Tibial nerve (tissue), 4 donors: ENCODE data around the gene KCNMA1. TPM values are rescaled to one million over a fixed set of nuclear protein-coding genes. Genes with fewer than 3 reads are reported as not detected.

Experiments used
- DNase-seq, 2 donors: peaks; one replicate each; pipeline ENCODE4 v3.0.0-alpha.2; 2019; ENCODE audit warnings: low spot score in 2 of 2
- H3K27ac ChIP-seq, 4 donors: fragments of 200-600 bp; sonication (generic) in 3 of 4; one replicate each; pipeline ENCODE4 v1.5.1; 2017 to 2019; ENCODE audit warnings: mild to moderate bottlenecking in 1 of 4
- H3K27me3 ChIP-seq, 2 donors: fragments of 200-600 bp; sonication (generic) in 1 of 2; one replicate each; pipeline versions ENCODE4 v1.5.1 to v1.6.0; 2017 to 2019
- H3K36me3 ChIP-seq, 3 donors: fragments of 200-600 bp; sonication (generic); one replicate each; pipeline ENCODE4 v1.5.1; 2018 to 2019
- H3K4me1 ChIP-seq, 4 donors: fragments of 200-600 bp; sonication (generic) in 3 of 4; one replicate each; pipeline ENCODE4 v1.5.1; 2017 to 2019
- H3K4me3 ChIP-seq, 4 donors: fragments of 200-600 bp; sonication (generic) in 3 of 4; one replicate each; pipeline ENCODE4 v1.5.1; 2017 to 2019; ENCODE audit warnings: mild to moderate bottlenecking in 1 of 4, moderate library complexity in 1 of 4
- H3K9me3 ChIP-seq, 4 donors: fragments of 200-600 bp; sonication (generic) in 3 of 4; one replicate each; pipeline ENCODE4 v1.5.1; 2017 to 2019
- CTCF ChIP-seq, 5 experiments: fragments of 200-600 bp in 3 of 5; fragments of 450-650 bp in 2 of 5; sonication (generic) in 3 of 5; IDR thresholded peaks; one replicate each; pipeline ENCODE4 v1.5.1; 2016 to 2019; ENCODE audit warnings: antibody characterized with exemption in 5 of 5, mild to moderate bottlenecking in 3 of 5, moderate library complexity in 2 of 5
- EP300 ChIP-seq, 2 donors: sonication (generic); formaldehyde crosslinking; IDR thresholded peaks; one replicate each; pipeline ENCODE4 v1.6.1; 2017; ENCODE audit warnings: antibody characterized with exemption in 2 of 2, mild to moderate bottlenecking in 1 of 2
- POLR2A ChIP-seq, 2 donors: fragments of 450-650 bp; IDR thresholded peaks; one replicate each; pipeline ENCODE4 v1.6.1; 2017; ENCODE audit warnings: antibody characterized with exemption in 2 of 2, mild to moderate bottlenecking in 2 of 2, moderate library complexity in 2 of 2
- WGBS, 2 donors: methylation state at CpG; one replicate each; pipeline ENCODE4 v1.1.5; 2018; 5-methylcytosine and 5-hydroxymethylcytosine counted together
- total RNA-seq, 4 donors: library from RNA; depleted of rRNA; stranded (reverse); fragments of >200 nt; gene quantifications; one replicate each; pipeline ENCODE4 v1.1.0, GENCODE V29; 2016

The KCNMA1 gene
- total RNA-seq, 4 donors from 2014 or later = 10.2 to 19.9 (median 13.7) TPM

- TF ChIP-seq POLR2A (IDR thresholded peaks at IDR 0.05) (no peak), CTCF (IDR thresholded peaks at IDR 0.05) (no peak), EP300 (IDR thresholded peaks at IDR 0.05) (no peak)
- Histone ChIP-seq H3K27me3 (no peaks in the 10 kb centered on the region), H3K36me3 (no peaks in the 10 kb centered on the region), H3K27ac (no peak overlapping the region), H3K9me3 (no peaks in the 10 kb centered on the region), H3K4me3 (no peak overlapping the region), H3K4me1 (peaks cover 0 to 9% (median 0%) of the 10 kb centered on the region in 4 donors)
- DNase-seq = no peak
- WGBS, 2 donors = 74 to 77% methylated on average over 2 of the region's 2 CpGs
Observed at GRCh38 chr10:77385315-77385714, 252.3 kb downstream of the KCNMA1 start.

GRCh38 chr10:77383861-77384553, 253.6 kb downstream of the KCNMA1 start:
- no peak for DNase-seq
- H3K4me3 ChIP-seq = no peak overlapping the region
- H3K4me1 ChIP-seq = peaks cover 0 to 9% (median 0%) of the 10 kb centered on the region in 4 donors
- TF ChIP-seq EP300 (IDR thresholded peaks at IDR 0.05) (no peak), CTCF (IDR thresholded peaks at IDR 0.05) (no peak), POLR2A (IDR thresholded peaks at IDR 0.05) (no peak)
- no peaks in the 10 kb centered on the region for H3K36me3 ChIP-seq
- H3K9me3 ChIP-seq = no peaks in the 10 kb centered on the region
- H3K27ac ChIP-seq = no peak overlapping the region
- WGBS, 2 donors = 76 to 87% methylated on average over 14 of the region's 14 CpGs
- no peaks in the 10 kb centered on the region for H3K27me3 ChIP-seq

GRCh38 chr10:77381750-77382149, 255.9 kb downstream of the KCNMA1 start:
- H3K27me3 ChIP-seq = no peaks in the 10 kb centered on the region
- WGBS, 2 donors = 88 to 89% methylated on average over 4 of the region's 4 CpGs
- TF ChIP-seq POLR2A (IDR thresholded peaks at IDR 0.05) (no peak), EP300 (IDR thresholded peaks at IDR 0.05) (no peak), CTCF (IDR thresholded peaks at IDR 0.05) (no peak)
- H3K36me3 ChIP-seq = no peaks in the 10 kb centered on the region
- no peak overlapping the region for H3K4me3 ChIP-seq
- no peak for DNase-seq
- peaks cover 0 to 4% (median 0%) of the 10 kb centered on the region in 4 donors for H3K4me1 ChIP-seq
- H3K9me3 ChIP-seq = no peaks in the 10 kb centered on the region
- no peak overlapping the region for H3K27ac ChIP-seq

- WGBS, 2 donors = 93 to 96% methylated on average over 1 of the region's 1 CpG
Observed at GRCh38 chr10:77380723-77381122, 256.9 kb downstream of the KCNMA1 start.

More at GRCh38 chr10:77380723-77381122, 256.9 kb downstream of the KCNMA1 start:
- no peak overlapping the region for H3K4me3 ChIP-seq
- no peaks in the 10 kb centered on the region for H3K36me3 ChIP-seq
- no peak overlapping the region for H3K27ac ChIP-seq
- H3K4me1 ChIP-seq = no peaks in the 10 kb centered on the region
- no peak for DNase-seq
- no peaks in the 10 kb centered on the region for H3K27me3 ChIP-seq
- no peaks in the 10 kb centered on the region for H3K9me3 ChIP-seq
- TF ChIP-seq POLR2A (IDR thresholded peaks at IDR 0.05) (no peak), CTCF (IDR thresholded peaks at IDR 0.05) (no peak), EP300 (IDR thresholded peaks at IDR 0.05) (no peak)
